Prostate gland (tissue), 2 donors: ENCODE results near the gene MAP4. TPM values are rescaled to one million over a fixed set of nuclear protein-coding genes. Genes with fewer than 3 reads are reported as not detected.

Source experiments
- DNase-seq: peaks from one replicate; pipeline ENCODE4 v3.0.0-alpha.2; 2019; ENCODE audit warnings: low spot score
- H3K27ac ChIP-seq, 2 donors: fragments of 200-600 bp; sonication (generic); 2 replicates each; pipeline ENCODE4 v1.5.1; 2017 to 2019
- H3K27me3 ChIP-seq: fragments of 200-600 bp; sonication (generic); replicated peaks from 2 replicates; pipeline ENCODE4 v1.5.1; 2019; ENCODE audit not compliant: insufficient read depth
- H3K36me3 ChIP-seq, 2 donors: fragments of 200-600 bp; sonication (generic); 1 replicate in 1 of 2; 2 replicates in 1 of 2; pipeline versions ENCODE4 v1.5.1 to v1.8.1; 2017 to 2019
- H3K4me1 ChIP-seq: fragments of 200-600 bp; sonication (generic); replicated peaks from 2 replicates; pipeline ENCODE4 v1.5.1; 2019
- H3K4me3 ChIP-seq, 2 donors: fragments of 200-600 bp; sonication (generic); 2 replicates each; pipeline ENCODE4 v1.5.1; 2017 to 2019
- H3K9me3 ChIP-seq: fragments of 200-600 bp; sonication (generic); 2 replicates; pipeline ENCODE4 v1.5.1; 2017
- POLR2A ChIP-seq: fragments of 450-650 bp; IDR thresholded peaks from one replicate; pipeline ENCODE4 v1.6.1; 2016; ENCODE audit warnings: antibody characterized with exemption, mild to moderate bottlenecking
- POLR2AphosphoS5 ChIP-seq: sonication (generic); formaldehyde crosslinking; IDR thresholded peaks from one replicate; pipeline ENCODE4 v1.6.1; 2017; ENCODE audit warnings: antibody characterized with exemption
- WGBS: methylation state at CpG from one replicate; pipeline ENCODE4 v1.1.5; 2018; 5-methylcytosine and 5-hydroxymethylcytosine counted together
- intact Hi-C: fragments of 100-400 bp; cut with DNase I; formaldehyde crosslinking; loops from one replicate; pipeline ENCODE4 v1.14.2; 2022
- total RNA-seq, 2 donors: library from RNA; depleted of rRNA; stranded (reverse); fragments of >200 nt; gene quantifications; one replicate each; pipeline ENCODE4 v1.1.0, GENCODE V29; 2016
- TF ChIP-seq, protein P1 (sequence below), 4 experiments: fragments of 200-600 bp in 2 of 4; fragments of 450-650 bp in 2 of 4; sonication (generic) in 2 of 4; IDR thresholded peaks; 1 replicate in 3 of 4; 2 replicates in 1 of 4; pipeline ENCODE4 v1.5.1; 2016 to 2019; ENCODE audit warnings: antibody characterized with exemption in 4 of 4, mild to moderate bottlenecking in 2 of 4, moderate library complexity in 2 of 4

Gene MAP4
- total RNA-seq, 2 donors from 2014 or later, result 74.3 to 230 TPM

DNA sequence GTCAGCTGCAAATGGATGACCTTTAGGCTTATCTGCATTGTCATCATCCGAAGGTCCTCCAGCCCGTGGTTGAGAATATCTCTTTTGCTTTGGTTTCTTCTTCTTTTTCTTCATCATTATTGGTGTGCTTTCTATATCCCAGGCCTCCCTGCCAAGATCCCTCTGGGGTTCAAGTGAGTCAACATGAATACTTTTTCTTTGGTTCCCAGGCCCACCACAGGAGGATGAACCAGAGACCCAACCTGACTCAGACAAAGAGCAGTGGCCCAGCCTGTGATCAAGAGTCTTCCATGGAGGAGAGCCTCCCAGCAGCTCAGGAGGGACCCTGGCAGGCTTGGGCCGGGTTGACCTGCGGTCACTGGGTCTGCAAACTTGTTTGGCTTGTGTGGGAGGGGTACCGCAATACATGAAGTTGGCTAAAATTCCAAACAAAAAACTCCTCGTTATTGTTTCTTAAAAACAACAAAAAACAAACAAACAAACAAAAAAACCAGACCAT is 104.2 kb downstream of the MAP4 start:
- 90% methylated on average over 6 of the region's 6 CpGs for WGBS

GRCh38 chr3:47910777-47911440 is 105.3 kb downstream of the MAP4 start:
- no peak for DNase-seq
- Histone ChIP-seq H3K27ac (no peak overlapping the region), H3K9me3 (no peaks in the 10 kb centered on the region), H3K4me3 (no peak overlapping the region), H3K36me3 (peaks cover 0 to 5% of the 10 kb centered on the region in 2 donors), H3K4me1 (no peaks in the 10 kb centered on the region), H3K27me3 (no peaks in the 10 kb centered on the region)
- TF ChIP-seq, protein P1, sequence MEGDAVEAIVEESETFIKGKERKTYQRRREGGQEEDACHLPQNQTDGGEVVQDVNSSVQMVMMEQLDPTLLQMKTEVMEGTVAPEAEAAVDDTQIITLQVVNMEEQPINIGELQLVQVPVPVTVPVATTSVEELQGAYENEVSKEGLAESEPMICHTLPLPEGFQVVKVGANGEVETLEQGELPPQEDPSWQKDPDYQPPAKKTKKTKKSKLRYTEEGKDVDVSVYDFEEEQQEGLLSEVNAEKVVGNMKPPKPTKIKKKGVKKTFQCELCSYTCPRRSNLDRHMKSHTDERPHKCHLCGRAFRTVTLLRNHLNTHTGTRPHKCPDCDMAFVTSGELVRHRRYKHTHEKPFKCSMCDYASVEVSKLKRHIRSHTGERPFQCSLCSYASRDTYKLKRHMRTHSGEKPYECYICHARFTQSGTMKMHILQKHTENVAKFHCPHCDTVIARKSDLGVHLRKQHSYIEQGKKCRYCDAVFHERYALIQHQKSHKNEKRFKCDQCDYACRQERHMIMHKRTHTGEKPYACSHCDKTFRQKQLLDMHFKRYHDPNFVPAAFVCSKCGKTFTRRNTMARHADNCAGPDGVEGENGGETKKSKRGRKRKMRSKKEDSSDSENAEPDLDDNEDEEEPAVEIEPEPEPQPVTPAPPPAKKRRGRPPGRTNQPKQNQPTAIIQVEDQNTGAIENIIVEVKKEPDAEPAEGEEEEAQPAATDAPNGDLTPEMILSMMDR (IDR thresholded peaks at IDR 0.05), result no peak
- no peak for TF ChIP-seq POLR2A
- TF ChIP-seq POLR2AphosphoS5, result no peak
- WGBS, result 90% methylated on average over 4 of the region's 4 CpGs
- intact Hi-C loops, result no loop called here

More for the DNA sequence above, 104.2 kb downstream of the MAP4 start:
- TF ChIP-seq POLR2A (no peak), POLR2AphosphoS5 (no peak)
- TF ChIP-seq, protein P1 (IDR thresholded peaks at IDR 0.05), result no peak
- no peaks in the 10 kb centered on the region for H3K9me3 ChIP-seq
- no peaks in the 10 kb centered on the region for H3K27me3 ChIP-seq
- H3K4me3 ChIP-seq, result no peak overlapping the region
- intact Hi-C loops, result no loop called here
- peaks cover 0 to 5% of the 10 kb centered on the region in 2 donors for H3K36me3 ChIP-seq
- no peaks in the 10 kb centered on the region for H3K4me1 ChIP-seq
- no peak overlapping the region for H3K27ac ChIP-seq
- DNase-seq, result no peak

- Histone ChIP-seq H3K9me3 (no peaks in the 10 kb centered on the region), H3K27me3 (no peaks in the 10 kb centered on the region), H3K36me3 (no peaks in the 10 kb centered on the region), H3K4me3 (no peak overlapping the region), H3K4me1 (no peaks in the 10 kb centered on the region), H3K27ac (no peak overlapping the region)
- 100% methylated on average over 1 of the region's 1 CpG for WGBS
- DNase-seq, result no peak
- TF ChIP-seq, protein P1 (IDR thresholded peaks at IDR 0.05), result no peak
- TF ChIP-seq POLR2A, result no peak
- TF ChIP-seq POLR2AphosphoS5, result no peak
- intact Hi-C loops, result no loop called here
Measured at GRCh38 chr3:47910233-47910632, 106.0 kb downstream of the MAP4 start.

DNA sequence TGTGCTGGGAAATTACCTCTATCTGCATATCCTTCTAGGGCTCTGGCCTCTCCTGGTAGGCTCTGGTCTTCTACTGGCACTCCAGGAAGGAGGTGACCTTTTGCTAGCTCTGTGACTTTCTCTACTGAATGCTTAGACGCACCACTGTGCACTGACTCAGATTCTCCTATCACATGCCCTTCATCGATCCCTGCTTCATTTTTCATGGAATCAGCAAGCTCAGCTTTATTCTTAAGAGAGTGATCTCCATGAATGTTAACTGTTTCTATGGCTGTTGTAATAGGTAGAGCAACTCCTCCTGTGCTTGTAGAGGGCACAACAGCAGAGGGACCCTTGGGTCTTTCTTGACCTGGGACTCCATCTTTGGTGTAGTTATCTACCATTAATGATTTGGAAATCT is 106.6 kb downstream of the MAP4 start:
- intact Hi-C loops, result no loop called here
- no peak for DNase-seq
- H3K4me1 ChIP-seq, result no peaks in the 10 kb centered on the region

More for the DNA sequence above, 106.6 kb downstream of the MAP4 start:
- Histone ChIP-seq H3K36me3 (no peaks in the 10 kb centered on the region), H3K27ac (no peak overlapping the region), H3K4me3 (no peak overlapping the region), H3K27me3 (no peaks in the 10 kb centered on the region), H3K9me3 (no peaks in the 10 kb centered on the region)
- 100% methylated on average over 2 of the region's 2 CpGs for WGBS
- TF ChIP-seq, protein P1 (IDR thresholded peaks at IDR 0.05), result no peak
- TF ChIP-seq POLR2A, result no peak
- TF ChIP-seq POLR2AphosphoS5, result no peak
